Stomach (tissue), 9 donors: ENCODE measurements around the gene RPS6KC1. TPM values are rescaled to one million over a fixed set of nuclear protein-coding genes. Genes with fewer than 3 reads are reported as not detected.

Source experiments
- DNase-seq, 2 donors: peaks; one replicate each; pipeline versions ENCODE4 v3.0.0 to v3.0.0-alpha.2; 2013 to 2019
- H3K27ac ChIP-seq, 5 donors: fragments of 200-600 bp in 4 of 5; sonication (generic) in 4 of 5; one replicate each; pipeline ENCODE4 v1.5.1; 2013 to 2019; ENCODE audit warnings: mild to moderate bottlenecking in 1 of 5, moderate library complexity in 1 of 5
- H3K27me3 ChIP-seq, 3 donors: fragments of 200-600 bp; sonication (generic); one replicate each; pipeline ENCODE4 v1.5.1; 2017 to 2019; ENCODE audit warnings: mixed run types in 1 of 3
- H3K36me3 ChIP-seq, 4 donors: fragments of 200-600 bp; sonication (generic); 1 replicate in 3 of 4; 2 replicates in 1 of 4; pipeline ENCODE4 v1.5.1; 2016 to 2019
- H3K4me1 ChIP-seq, 4 donors: fragments of 200-600 bp; sonication (generic); one replicate each; pipeline ENCODE4 v1.5.1; 2016 to 2019
- H3K4me3 ChIP-seq, 4 donors: fragments of 200-600 bp; sonication (generic) in 3 of 4; one replicate each; pipeline ENCODE4 v1.5.1; 2016 to 2019; ENCODE audit warnings: mild to moderate bottlenecking in 1 of 4
- H3K9me3 ChIP-seq, 4 donors: fragments of 200-600 bp; sonication (generic); one replicate each; pipeline ENCODE4 v1.5.1; 2016 to 2019
- EP300 ChIP-seq: sonication (generic); formaldehyde crosslinking; IDR thresholded peaks from one replicate; pipeline ENCODE4 v1.6.1; 2017; ENCODE audit warnings: antibody characterized with exemption
- POLR2A ChIP-seq, 4 donors: fragments of 450-650 bp; IDR thresholded peaks; one replicate each; pipeline ENCODE4 v1.6.1; 2016; ENCODE audit warnings: antibody characterized with exemption in 4 of 4, control low read depth in 2 of 4, mild to moderate bottlenecking in 1 of 4, moderate library complexity in 1 of 4
- POLR2AphosphoS5 ChIP-seq, 3 donors: sonication (generic); formaldehyde crosslinking; IDR thresholded peaks; one replicate each; pipeline ENCODE4 v1.6.1; 2016; ENCODE audit warnings: antibody characterized with exemption in 3 of 3
- WGBS, 5 donors: extraction: QIAGEN DNeasy Blood & Tissue Kit in 3 of 5; methylation state at CpG; one replicate each; pipeline versions ENCODE4 v1.1.5 to v1.1.7; 2013 to 2018; 5-methylcytosine and 5-hydroxymethylcytosine counted together
- intact Hi-C: fragments of 100-400 bp; cut with DNase I; formaldehyde crosslinking; loops from one replicate; pipeline ENCODE4 v1.15.1; 2023; ENCODE audit warnings: low total_unique reads
- polyA plus RNA-seq, 3 donors: library from polyadenylated mRNA; stranded (reverse); fragments of 200-250 nt; gene quantifications; one replicate each; pipeline ENCODE4 v1.2.3, GENCODE V29; 2013
- total RNA-seq, 5 donors: library from RNA; depleted of rRNA; stranded (reverse); fragments of >200 nt; gene quantifications; one replicate each; pipeline versions ENCODE4 v1.1.0 to v1.2.3, GENCODE V29; 2014 to 2016
- TF ChIP-seq, protein P1 (sequence below), 7 experiments: fragments of 450-650 bp in 4 of 7; fragments of 200-600 bp in 3 of 7; sonication (generic) in 3 of 7; IDR thresholded peaks; one replicate each; pipeline ENCODE4 v1.5.1; 2016 to 2019; ENCODE audit warnings: antibody characterized with exemption in 7 of 7, control low read depth in 2 of 7, mild to moderate bottlenecking in 1 of 7
- donor health status: healthy with polysubstance abuse.
- donor health status: Bipolar disorder and iron deficiency.
- donor health status: healthy.

RPS6KC1 gene
- total and polyA plus RNA-seq, 8 donors = 3.8 to 137 (median 8.9) TPM

DNA sequence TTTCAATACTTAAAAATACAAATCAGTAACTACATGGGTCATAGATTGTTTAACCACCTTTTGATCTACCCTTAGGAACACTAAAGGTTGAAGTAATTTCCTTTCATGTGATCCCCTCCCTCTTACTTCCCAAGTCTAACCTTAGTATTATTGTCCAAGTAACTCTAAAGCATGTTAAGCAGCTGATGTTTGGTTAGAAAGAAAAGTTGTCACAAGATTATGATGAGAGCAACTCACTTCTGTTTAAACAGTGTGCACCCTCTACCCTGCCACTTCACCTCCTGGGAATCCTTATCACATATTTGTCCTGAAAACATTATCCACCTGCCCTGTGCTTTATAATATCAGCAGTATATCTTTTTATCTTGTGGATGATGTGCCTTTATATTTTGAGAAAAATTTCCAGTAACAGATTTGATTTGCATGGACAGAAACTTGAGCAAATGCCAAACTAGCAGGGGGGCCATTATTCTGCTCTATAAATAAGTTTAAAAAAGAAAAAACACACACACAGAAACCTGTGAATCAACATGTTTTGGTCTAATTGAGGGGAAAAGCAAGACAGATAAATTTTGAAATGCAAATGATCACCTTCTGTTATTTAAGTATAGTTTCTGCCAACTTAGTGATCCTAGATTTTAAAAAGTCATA lies 194.3 kb downstream of the RPS6KC1 start:
- H3K4me1 ChIP-seq = no peaks in the 10 kb centered on the region
- no peak overlapping the region for H3K4me3 ChIP-seq
- no peaks in the 10 kb centered on the region for H3K9me3 ChIP-seq
- H3K27me3 ChIP-seq = no peaks in the 10 kb centered on the region
- no peak overlapping the region for H3K27ac ChIP-seq
- DNase-seq = no peak
- intact Hi-C loops = no loop called here
- H3K36me3 ChIP-seq = peaks cover 0 to 31% (median 28%) of the 10 kb centered on the region in 4 donors
- TF ChIP-seq POLR2AphosphoS5 (IDR thresholded peaks at IDR 0.05) (no peak), POLR2A (IDR thresholded peaks at IDR 0.05) (no peak), EP300 (no peak)
- TF ChIP-seq, protein P1, sequence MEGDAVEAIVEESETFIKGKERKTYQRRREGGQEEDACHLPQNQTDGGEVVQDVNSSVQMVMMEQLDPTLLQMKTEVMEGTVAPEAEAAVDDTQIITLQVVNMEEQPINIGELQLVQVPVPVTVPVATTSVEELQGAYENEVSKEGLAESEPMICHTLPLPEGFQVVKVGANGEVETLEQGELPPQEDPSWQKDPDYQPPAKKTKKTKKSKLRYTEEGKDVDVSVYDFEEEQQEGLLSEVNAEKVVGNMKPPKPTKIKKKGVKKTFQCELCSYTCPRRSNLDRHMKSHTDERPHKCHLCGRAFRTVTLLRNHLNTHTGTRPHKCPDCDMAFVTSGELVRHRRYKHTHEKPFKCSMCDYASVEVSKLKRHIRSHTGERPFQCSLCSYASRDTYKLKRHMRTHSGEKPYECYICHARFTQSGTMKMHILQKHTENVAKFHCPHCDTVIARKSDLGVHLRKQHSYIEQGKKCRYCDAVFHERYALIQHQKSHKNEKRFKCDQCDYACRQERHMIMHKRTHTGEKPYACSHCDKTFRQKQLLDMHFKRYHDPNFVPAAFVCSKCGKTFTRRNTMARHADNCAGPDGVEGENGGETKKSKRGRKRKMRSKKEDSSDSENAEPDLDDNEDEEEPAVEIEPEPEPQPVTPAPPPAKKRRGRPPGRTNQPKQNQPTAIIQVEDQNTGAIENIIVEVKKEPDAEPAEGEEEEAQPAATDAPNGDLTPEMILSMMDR (IDR thresholded peaks at IDR 0.05) = no peak

- intact Hi-C loops = no loop called here
- Histone ChIP-seq H3K36me3 (peaks cover 0 to 15% (median 12%) of the 10 kb centered on the region in 4 donors), H3K4me1 (no peaks in the 10 kb centered on the region), H3K4me3 (no peak overlapping the region), H3K27ac (no peak overlapping the region), H3K9me3 (no peaks in the 10 kb centered on the region), H3K27me3 (no peaks in the 10 kb centered on the region)
- no peak for DNase-seq
- TF ChIP-seq, protein P1 (IDR thresholded peaks at IDR 0.05) = no peak
- TF ChIP-seq EP300 (no peak), POLR2AphosphoS5 (IDR thresholded peaks at IDR 0.05) (no peak), POLR2A (IDR thresholded peaks at IDR 0.05) (no peak)
- 72 to 91% (median 83%) methylated on average over 2 of the region's 2 CpGs for WGBS, 5 donors
These were observed 196.0 kb downstream of the RPS6KC1 start for GRCh38 chr1:213247038-213247437.

- Histone ChIP-seq H3K36me3 (no peaks in the 10 kb centered on the region), H3K4me3 (no peak overlapping the region), H3K27ac (no peak overlapping the region), H3K27me3 (no peaks in the 10 kb centered on the region), H3K9me3 (no peaks in the 10 kb centered on the region), H3K4me1 (no peaks in the 10 kb centered on the region)
- WGBS, 5 donors = 93 to 98% (median 97%) methylated on average over 6 of the region's 6 CpGs
- DNase-seq = no peak
- intact Hi-C loops = no loop called here
- TF ChIP-seq EP300 (no peak), POLR2AphosphoS5 (IDR thresholded peaks at IDR 0.05) (no peak), POLR2A (IDR thresholded peaks at IDR 0.05) (no peak)
- TF ChIP-seq, protein P1 (IDR thresholded peaks at IDR 0.05) = no peak
These were observed 198.4 kb downstream of the RPS6KC1 start for GRCh38 chr1:213249395-213249794.

GRCh38 chr1:213250041-213250440 lies 199.0 kb downstream of the RPS6KC1 start:
- no peak for DNase-seq
- 96 to 99% (median 98%) methylated on average over 6 of the region's 6 CpGs for WGBS, 5 donors
- H3K27ac ChIP-seq = no peak overlapping the region
- H3K4me3 ChIP-seq = no peak overlapping the region
- no peaks in the 10 kb centered on the region for H3K9me3 ChIP-seq
- H3K27me3 ChIP-seq = no peaks in the 10 kb centered on the region
- no peak for TF ChIP-seq POLR2A (IDR thresholded peaks at IDR 0.05)
- TF ChIP-seq, protein P1 (IDR thresholded peaks at IDR 0.05) = no peak
- no peak for TF ChIP-seq EP300
- no peak for TF ChIP-seq POLR2AphosphoS5 (IDR thresholded peaks at IDR 0.05)
- no peaks in the 10 kb centered on the region for H3K36me3 ChIP-seq
- H3K4me1 ChIP-seq = no peaks in the 10 kb centered on the region
- intact Hi-C loops = no loop called here
